ENCODE data around the gene EARS2.

GRCh38 chr16:23511731-23512130, 45.4 kb downstream of the EARS2 start:
- TF ChIP-seq CEBPB (IDR thresholded peaks at IDR 0.05; ENCODE audit: borderline replicate concordance in 1 of 2, low read depth in 2 of 2, low read length in 2 of 2) = no peak
- no peak for TF ChIP-seq TCF3 (IDR thresholded peaks at IDR 0.05; ENCODE audit: borderline replicate concordance, insufficient read depth, low read depth, low read length)
- TF ChIP-seq POLR2A (IDR thresholded peaks at IDR 0.05; ENCODE audit: low read depth, low read length) = no peak
- no peak for TF ChIP-seq CTCF (IDR thresholded peaks at IDR 0.05 in 2 of 3, conservative IDR thresholded peaks at IDR 0.05 in 1 of 3; ENCODE audit: control insufficient read depth in 2 of 3, extremely low read depth in 1 of 3, insufficient read depth in 1 of 3, low read depth in 3 of 3, low read length in 3 of 3)
- TF ChIP-seq POLR2AphosphoS5 (IDR thresholded peaks at IDR 0.05; ENCODE audit: low read length) = no peak
- TF ChIP-seq IKZF1 (conservative IDR thresholded peaks at IDR 0.05) = no peak
- TF ChIP-seq RAD21 (IDR thresholded peaks at IDR 0.05; ENCODE audit: insufficient read depth, low read depth, low read length) = no peak
- no peak for TF ChIP-seq NRF1 (conservative IDR thresholded peaks at IDR 0.05; ENCODE audit: low read depth, low read length)
- no peak for TF ChIP-seq JUND (IDR thresholded peaks at IDR 0.05; ENCODE audit: low read depth, low read length)
- TF ChIP-seq CREB1 (IDR thresholded peaks at IDR 0.05; ENCODE audit: low read depth) = no peak
- TF ChIP-seq MAX (IDR thresholded peaks at IDR 0.05; ENCODE audit: low read depth, low read length) = no peak
- no peak for TF ChIP-seq SP1 (IDR thresholded peaks at IDR 0.05; ENCODE audit: low read depth, low read length)
- no peak for TF ChIP-seq ZNF687 (IDR thresholded peaks at IDR 0.05)
- no peak for TF ChIP-seq ATF3 (IDR thresholded peaks at IDR 0.05; ENCODE audit: borderline replicate concordance, extremely low read depth, low read depth, low read length)

Data from GM12878 (cell line).